Measurements from ENCODE around the gene PPP1R14C.

Gene PPP1R14C

GRCh38 chr6:150212778-150213177 is 69.9 kb downstream of the PPP1R14C start:
- no peak for DNase-seq (ENCODE audit: low read depth in 1 of 2, low spot score in 1 of 2)

GRCh38 chr6:150213301-150213700 is 70.5 kb downstream of the PPP1R14C start:
- DNase-seq (ENCODE audit: low read depth in 1 of 2, low spot score in 1 of 2): no peak

DNA sequence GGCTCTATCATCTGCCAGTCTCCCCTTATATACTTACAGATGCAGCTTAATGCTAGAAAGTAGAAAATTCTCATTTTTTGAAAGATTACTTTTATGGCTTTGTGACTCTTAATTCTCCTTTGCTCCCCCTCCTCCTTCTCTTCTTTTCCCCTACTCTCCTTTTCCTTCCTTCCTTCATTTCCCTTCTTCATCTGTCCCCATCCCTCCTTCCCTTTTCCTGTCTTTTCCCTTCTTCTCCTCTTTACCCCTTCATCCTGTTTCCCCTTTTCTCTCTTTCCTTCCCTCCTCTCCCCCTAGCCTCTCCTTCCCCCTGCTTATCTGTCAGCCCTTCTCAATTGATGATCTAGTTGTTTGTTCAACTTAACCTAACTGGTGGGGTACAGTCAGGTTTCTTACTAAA is 71.5 kb downstream of the PPP1R14C start:
- DNase-seq (ENCODE audit: low read depth in 1 of 2, low spot score in 1 of 2): no peak

DNA sequence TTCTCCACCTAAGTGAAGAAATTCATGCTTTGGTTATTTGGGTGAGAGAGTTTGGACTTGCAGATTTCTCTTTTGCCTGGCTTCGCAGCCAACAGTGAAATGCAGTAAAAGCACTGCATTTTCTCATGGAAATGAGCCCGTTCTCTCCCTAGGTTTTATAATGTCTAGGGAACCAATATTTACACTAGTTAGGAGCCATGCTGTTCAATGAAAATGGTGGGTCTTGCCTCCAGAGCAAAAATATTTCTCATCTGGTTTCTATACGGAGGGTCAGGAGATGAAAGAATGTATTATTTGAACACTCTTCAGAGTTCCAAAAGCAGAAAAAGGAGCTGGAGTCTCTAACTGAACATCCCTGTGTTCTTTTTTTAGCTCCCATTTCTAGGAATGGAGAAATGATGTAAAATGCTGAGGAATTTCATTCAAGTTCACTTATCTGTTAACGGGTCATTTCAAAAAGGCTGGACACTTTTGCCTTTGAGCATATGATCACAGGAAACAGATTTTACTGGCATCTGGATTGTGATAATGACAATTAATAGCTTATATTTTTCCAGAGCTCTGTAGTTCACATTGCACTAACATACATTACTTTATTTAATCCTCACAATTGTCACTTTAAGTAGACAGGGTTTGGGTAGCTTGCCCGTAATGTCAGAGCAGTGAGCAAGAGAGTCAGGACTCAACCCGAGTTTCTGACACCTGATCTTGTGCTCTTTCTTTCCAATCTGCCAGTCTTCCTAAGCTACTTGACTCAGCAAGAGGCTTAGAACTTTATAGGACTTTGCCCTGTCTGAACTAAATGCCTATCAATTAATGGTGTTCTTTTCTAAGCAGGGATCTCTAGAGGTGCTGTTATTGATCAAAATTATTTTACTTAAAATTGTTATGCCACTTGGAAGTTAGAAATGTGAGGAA is 78.0 kb downstream of the PPP1R14C start:
- DNase-seq (ENCODE audit: low read depth in 1 of 2, low spot score in 1 of 2): no peak

- DNase-seq (ENCODE audit: low read depth in 1 of 2, low spot score in 1 of 2): no peak
These were observed 82.0 kb downstream of the PPP1R14C start for GRCh38 chr6:150224820-150225219.

GRCh38 chr6:150227281-150227680 is 84.4 kb downstream of the PPP1R14C start:
- no peak for DNase-seq (ENCODE audit: low read depth in 1 of 2, low spot score in 1 of 2)

DNA sequence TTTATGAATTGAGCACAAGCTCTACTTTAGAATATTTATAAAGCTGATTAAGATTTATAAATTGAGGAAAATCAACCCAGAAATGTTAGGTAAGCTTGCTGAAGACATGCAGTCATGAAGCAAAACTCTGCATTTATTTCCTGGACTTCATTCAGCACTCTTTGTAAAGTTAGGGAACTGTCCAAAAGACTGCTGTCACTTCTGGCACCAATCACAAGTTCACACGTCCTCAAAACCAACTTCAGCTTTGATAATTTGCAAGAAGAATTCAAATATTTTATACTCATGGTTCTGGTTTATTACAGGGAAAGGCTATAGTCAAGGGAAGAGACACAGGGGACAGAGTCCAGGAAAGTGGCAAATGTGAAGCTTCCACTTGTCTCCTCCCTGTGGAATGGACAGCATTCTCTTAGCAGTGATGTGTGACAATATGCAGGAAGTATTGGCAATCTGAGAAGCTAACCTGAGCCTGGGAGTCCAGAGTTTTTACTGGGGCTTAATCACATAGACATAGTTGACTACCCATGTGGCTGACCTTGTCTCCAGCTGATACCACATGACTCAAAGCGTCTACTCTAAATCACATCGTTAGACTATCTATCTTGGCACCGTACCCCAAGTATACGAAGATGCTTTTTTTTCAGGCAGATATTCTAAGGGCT is 85.4 kb downstream of the PPP1R14C start:
- DNase-seq (ENCODE audit: low read depth in 1 of 2, low spot score in 1 of 2): no peak

GRCh38 chr6:150229436-150230163 is 86.8 kb downstream of the PPP1R14C start:
- no peak for DNase-seq (ENCODE audit: low read depth in 1 of 2, low spot score in 1 of 2)

DNA sequence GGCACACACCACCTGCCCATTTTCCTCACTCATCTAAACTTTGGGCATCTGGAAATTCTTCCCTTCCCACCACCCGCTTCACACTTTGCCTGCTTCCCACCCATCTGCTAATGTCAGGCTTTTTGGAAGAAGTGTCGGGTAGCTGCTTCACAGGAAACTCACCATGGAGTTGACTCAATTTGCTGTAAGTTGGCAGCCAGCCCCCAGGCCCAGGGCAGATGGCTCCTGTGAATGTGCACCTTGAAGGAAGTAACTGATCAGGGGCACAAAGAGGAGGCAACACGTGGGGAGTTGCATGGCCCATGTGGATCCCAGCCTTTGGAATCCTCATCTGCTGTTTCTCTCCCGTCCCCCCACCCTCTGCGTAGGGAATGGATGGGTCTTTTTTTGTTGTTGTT is 87.3 kb downstream of the PPP1R14C start:
- no peak for DNase-seq (ENCODE audit: low read depth in 1 of 2, low spot score in 1 of 2)

GRCh38 chr6:150230832-150231524 is 88.1 kb downstream of the PPP1R14C start:
- DNase-seq (ENCODE audit: low read depth in 1 of 2, low spot score in 1 of 2): no peak

GRCh38 chr6:150231525-150231850 is 88.6 kb downstream of the PPP1R14C start:
- DNase-seq (ENCODE audit: low read depth in 1 of 2, low spot score in 1 of 2): no peak

DNA sequence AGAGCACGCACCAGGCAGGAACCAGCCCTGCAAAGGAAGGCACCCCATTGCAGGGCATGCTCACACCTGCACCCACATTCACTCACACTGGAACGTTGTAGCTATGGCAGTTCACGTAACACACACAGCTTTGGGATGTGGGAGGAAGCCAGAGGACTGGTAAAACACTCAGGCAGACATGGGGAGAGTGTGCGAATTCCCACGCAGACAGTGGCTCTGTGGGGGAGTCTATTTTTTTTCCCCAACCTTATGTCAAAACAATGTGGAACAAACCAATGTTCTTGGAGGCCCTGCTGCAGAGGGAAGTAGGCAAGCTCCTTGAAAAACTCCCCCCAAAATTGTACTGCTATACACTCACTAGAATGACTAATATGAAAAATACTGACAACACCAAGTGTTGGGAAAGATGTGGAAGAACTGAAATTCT is 91.0 kb downstream of the PPP1R14C start:
- DNase-seq (ENCODE audit: low read depth in 1 of 2, low spot score in 1 of 2): no peak

DNA sequence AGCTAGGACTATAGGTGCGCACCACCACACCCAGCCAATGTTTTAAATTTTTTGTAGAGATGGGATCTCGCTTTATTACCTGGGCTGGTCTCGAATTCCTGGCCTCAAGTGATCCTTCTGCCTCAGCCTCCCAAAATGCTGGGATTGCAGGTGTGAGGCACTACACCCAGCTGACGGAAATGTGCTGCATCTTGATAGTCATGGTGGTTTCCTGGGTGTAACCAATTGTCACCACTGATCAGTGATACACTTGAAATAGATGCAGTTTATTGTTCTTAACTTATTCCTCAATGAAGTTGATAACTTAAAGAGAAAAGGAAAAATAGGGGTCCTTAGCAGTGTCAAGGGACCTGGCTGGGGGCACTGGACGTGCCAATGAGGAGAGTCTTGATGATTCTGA is 92.4 kb downstream of the PPP1R14C start:
- no peak for DNase-seq (ENCODE audit: low read depth in 1 of 2, low spot score in 1 of 2)

- no peak for DNase-seq (ENCODE audit: low read depth in 1 of 2, low spot score in 1 of 2)
These were observed 93.3 kb downstream of the PPP1R14C start for GRCh38 chr6:150236114-150236513.

GRCh38 chr6:150236544-150236943 is 93.7 kb downstream of the PPP1R14C start:
- no peak for DNase-seq (ENCODE audit: low read depth in 1 of 2, low spot score in 1 of 2)

DNA sequence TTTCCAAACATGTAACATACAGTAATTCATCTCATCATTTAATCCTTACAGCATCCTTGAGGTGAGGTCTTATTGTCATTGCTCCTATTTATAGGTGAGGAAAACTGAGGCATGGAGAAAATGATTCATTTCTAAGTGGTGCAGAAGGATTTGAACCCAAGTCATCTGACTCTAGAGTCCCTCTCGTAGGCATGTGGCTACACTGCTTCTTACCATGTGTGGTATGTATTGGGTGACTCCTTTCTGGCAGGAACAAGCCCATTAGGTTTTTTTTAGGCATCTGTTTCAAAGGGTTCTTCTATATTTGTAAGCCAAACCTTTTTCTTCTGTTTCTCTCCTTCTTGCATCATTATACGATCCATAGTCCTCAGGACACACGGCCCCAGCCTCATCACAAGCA is 94.8 kb downstream of the PPP1R14C start:
- DNase-seq (ENCODE audit: low read depth in 1 of 2, low spot score in 1 of 2): no peak

- no peak for DNase-seq (ENCODE audit: low read depth in 1 of 2, low spot score in 1 of 2)
These were observed 95.5 kb downstream of the PPP1R14C start for GRCh38 chr6:150238336-150238741.

DNA sequence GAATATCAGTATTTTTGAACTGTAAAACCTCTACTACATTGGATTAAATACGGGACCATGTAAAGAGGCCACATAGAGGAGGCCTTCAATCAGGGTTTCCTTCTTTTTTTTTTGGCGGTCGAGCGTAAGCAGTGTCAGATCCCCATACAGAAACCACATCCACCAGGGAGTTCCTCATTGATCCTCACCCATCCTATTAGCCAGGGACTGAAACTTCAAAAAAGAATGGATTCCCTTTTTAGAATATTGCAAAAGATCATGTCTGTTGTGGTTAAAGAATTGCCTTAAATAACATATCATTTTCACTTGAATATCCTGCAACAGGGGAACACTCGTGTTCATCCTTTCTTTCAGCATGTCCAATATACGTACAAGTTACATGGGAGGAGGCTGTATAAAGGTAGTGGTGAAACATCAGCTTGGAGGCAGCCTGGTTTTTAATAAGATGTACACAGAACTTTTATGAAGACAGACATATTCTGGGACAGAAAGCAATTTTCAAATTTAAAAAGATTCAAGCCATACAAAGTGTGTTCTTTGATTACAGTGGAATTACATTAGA is 96.1 kb downstream of the PPP1R14C start:
- no peak for DNase-seq (ENCODE audit: low read depth in 1 of 2, low spot score in 1 of 2)

DNA sequence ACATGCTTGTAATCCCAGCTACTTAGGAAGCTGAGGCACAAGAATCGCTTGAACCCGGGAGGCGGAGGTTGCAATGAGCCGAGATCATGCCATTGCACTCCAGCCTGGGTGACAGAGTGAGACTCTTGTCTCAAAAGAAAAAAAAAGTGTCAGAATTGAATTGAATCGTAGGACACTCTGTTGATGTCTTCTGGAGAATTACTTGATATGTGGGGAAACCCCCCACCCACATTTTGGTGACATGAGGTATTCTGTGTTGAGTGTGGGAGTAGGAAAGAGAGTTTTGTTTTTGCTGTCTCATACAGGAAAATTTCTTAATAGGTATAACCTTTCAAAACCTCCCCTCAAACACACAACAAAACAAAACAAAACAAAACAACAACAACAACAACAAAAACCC is 98.9 kb downstream of the PPP1R14C start:
- DNase-seq (ENCODE audit: low read depth in 1 of 2, low spot score in 1 of 2): peak in 1 of 2 donors; percentile 52

- no peak for DNase-seq (ENCODE audit: low read depth in 1 of 2, low spot score in 1 of 2)
These were observed 100.9 kb downstream of the PPP1R14C start for GRCh38 chr6:150243620-150244314.

All from activated CD4-positive, alpha-beta T cell treated with anti-CD3 and anti-CD28 coated beads, Interleukin-2, amount 50 U/mL, for 24 hours (primary cell).